Naive B cell (primary cell): Measurements from ENCODE around the gene OR2K2. TPM values are rescaled to one million over a fixed set of nuclear protein-coding genes. Genes with fewer than 3 reads are reported as not detected.
"Not testable (repeated sequence)": the region's sequence is repeated elsewhere in the genome, so short reads cannot be mapped to it uniquely, and the experiment has no call there.

Experiments used
- ATAC-seq, 2 donors: fragments of 150-1000 bp; cut with Tn5 transposase; 2 replicates each; pipeline ENCODE4 v1.10.0; 2021; ENCODE audit warnings: low read depth in 2 of 2, mild to moderate bottlenecking in 2 of 2, moderate library complexity in 2 of 2
- DNase-seq: peaks from one replicate; pipeline ENCODE4 v3.0.0; 2022
- H3K27ac Mint-ChIP-seq, 6 donors: one replicate each; pipeline ENCODE4 v1.8.0; 2020 to 2022; ENCODE audit warnings: mild to moderate bottlenecking in 6 of 6, mixed read lengths in 6 of 6, moderate library complexity in 5 of 6, inconsistent platforms in 2 of 6
- H3K27me3 Mint-ChIP-seq, 3 donors: one replicate each; pipeline ENCODE4 v1.8.0; 2021 to 2022; ENCODE audit warnings: mixed read lengths in 3 of 3, mild to moderate bottlenecking in 1 of 3
- H3K36me3 Mint-ChIP-seq, 2 donors: one replicate each; pipeline ENCODE4 v1.8.0; 2020 to 2022; ENCODE audit warnings: mixed read lengths in 2 of 2, inconsistent platforms in 1 of 2, mild to moderate bottlenecking in 1 of 2
- H3K4me1 Mint-ChIP-seq, 3 donors: one replicate each; pipeline ENCODE4 v1.8.0; 2020 to 2022; ENCODE audit warnings: mixed read lengths in 3 of 3, inconsistent platforms in 1 of 3, mild to moderate bottlenecking in 1 of 3, moderate library complexity in 1 of 3
- H3K4me3 Mint-ChIP-seq, 8 donors: one replicate each; pipeline ENCODE4 v1.8.0; 2020 to 2022; ENCODE audit warnings: mild to moderate bottlenecking in 8 of 8, mixed read lengths in 8 of 8, moderate library complexity in 8 of 8, inconsistent platforms in 2 of 8
- H3K9me3 Mint-ChIP-seq, 7 donors: one replicate each; pipeline ENCODE4 v1.8.0; 2020 to 2022; ENCODE audit warnings: mixed read lengths in 7 of 7, mild to moderate bottlenecking in 5 of 7, inconsistent platforms in 2 of 7, moderate library complexity in 1 of 7
- polyA plus RNA-seq, 6 donors: library from polyadenylated mRNA; unstranded; fragments of 300-500 nt; fragmentation: Illumina TruSeq; gene quantifications; one replicate each; pipeline ENCODE4 v1.2.3, GENCODE V29; 2021; ENCODE audit warnings: low read depth in 6 of 6

OR2K2 gene
- polyA plus RNA-seq, 6 donors from 2014 or later = not detected

DNA sequence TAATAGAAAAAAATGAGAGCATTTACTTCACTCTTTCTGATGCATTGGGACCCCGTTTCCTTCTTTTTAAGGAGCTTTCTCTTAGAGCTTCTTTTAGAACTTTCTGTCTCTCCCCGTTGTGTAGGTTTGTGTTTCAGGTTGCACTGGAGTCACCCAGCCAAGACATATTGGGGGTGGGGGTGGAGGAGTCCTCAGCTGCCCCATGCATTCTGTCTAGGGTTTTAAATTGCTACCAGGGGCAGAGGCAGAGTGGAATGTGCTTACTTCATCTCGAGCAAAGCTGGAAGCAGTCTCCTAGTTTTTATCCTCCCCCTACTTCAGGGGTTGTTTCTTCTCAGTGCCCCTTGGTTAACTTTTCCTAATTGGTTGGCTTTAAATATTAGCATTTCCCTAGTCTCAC, 9.4 kb downstream of the OR2K2 start:
- no peak for ATAC-seq
- peaks cover 2 to 15% (median 6%) of the 10 kb centered on the region in 7 donors for H3K9me3 Mint-ChIP-seq

DNA sequence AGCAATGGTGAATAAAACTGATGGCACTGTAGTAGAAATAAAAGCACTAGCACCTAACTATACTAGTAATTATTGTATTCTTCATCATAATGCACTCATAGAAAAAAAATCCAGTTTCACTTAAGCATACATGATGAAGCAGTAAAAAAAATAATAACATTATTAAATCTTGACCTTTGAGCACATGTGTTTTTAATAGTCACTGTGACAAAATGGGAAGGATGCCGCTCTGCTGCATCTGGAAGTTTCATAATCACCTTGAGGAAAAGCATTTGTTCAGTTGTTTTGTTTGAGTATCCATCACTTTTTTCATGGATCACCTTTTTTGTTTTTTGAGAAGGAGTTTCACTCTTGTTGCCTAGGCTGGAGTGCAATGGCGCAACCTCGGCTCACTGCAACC, 13.2 kb downstream of the OR2K2 start:
- Mint-ChIP-seq H3K27ac (no peak overlapping the region), H3K4me3 (no peak overlapping the region), H3K36me3 (no peaks in the 10 kb centered on the region), H3K27me3 (peaks cover 1 to 17% (median 8%) of the 10 kb centered on the region in 3 donors), H3K4me1 (no peaks in the 10 kb centered on the region), H3K9me3 (peaks cover 2 to 15% (median 4%) of the 10 kb centered on the region in 7 donors)
- ATAC-seq = no peak
- no peak for DNase-seq

More for the DNA sequence above, 9.4 kb downstream of the OR2K2 start:
- Mint-ChIP-seq H3K27ac (no peak overlapping the region), H3K36me3 (no peaks in the 10 kb centered on the region), H3K4me1 (no peaks in the 10 kb centered on the region), H3K4me3 (no peak overlapping the region), H3K27me3 (peaks cover 10 to 22% (median 16%) of the 10 kb centered on the region in 3 donors)
- no peak for DNase-seq

DNA sequence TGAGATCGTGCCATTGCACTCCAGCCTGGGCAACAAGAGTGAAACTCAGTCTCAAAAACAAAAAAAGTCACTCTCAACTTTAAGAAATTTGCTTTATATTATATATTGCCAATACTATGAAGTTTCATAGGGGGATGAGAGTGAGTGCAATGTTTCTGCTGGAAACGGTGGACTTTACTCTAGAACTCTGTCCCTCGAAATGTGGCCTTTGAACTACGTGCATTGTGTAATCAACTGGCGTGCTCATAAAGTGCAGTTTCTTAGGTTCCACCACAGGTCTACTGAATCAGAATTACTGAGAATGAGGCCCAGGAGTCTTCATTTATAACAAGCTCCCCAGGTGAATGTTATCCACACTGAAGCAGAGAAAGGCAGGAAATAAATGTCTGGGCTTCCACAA, 24.1 kb downstream of the OR2K2 start:
- Mint-ChIP-seq H3K36me3 (no peaks in the 10 kb centered on the region), H3K27me3 (no peaks in the 10 kb centered on the region), H3K9me3 (peaks cover 0 to 4% (median 0%) of the 10 kb centered on the region in 7 donors), H3K4me1 (no peaks in the 10 kb centered on the region), H3K4me3 (no peak overlapping the region), H3K27ac (no peak overlapping the region)
- ATAC-seq (no peak), DNase-seq (no peak)

DNA sequence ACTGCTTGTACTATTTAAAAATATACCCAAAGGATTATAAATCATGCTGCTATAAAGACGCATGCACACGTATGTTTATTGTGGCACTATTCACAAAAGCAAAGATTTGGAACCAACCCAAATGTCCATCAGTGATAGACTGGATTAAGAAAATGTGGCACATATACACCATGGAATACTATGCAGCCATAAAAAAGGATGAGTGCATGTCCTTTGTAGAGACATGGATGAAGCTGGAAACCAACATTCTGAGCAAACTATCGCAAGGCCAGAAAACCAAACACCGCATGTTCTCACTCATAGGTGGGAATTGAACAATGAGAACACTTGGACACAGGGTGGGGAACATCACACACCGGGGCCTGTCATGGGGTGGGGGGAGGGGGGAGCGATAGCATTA, 26.0 kb downstream of the OR2K2 start:
- not testable (repeated sequence) for H3K27me3 Mint-ChIP-seq, H3K36me3 Mint-ChIP-seq, H3K4me3 Mint-ChIP-seq, H3K4me1 Mint-ChIP-seq, DNase-seq, ATAC-seq, H3K27ac Mint-ChIP-seq, H3K9me3 Mint-ChIP-seq

DNA sequence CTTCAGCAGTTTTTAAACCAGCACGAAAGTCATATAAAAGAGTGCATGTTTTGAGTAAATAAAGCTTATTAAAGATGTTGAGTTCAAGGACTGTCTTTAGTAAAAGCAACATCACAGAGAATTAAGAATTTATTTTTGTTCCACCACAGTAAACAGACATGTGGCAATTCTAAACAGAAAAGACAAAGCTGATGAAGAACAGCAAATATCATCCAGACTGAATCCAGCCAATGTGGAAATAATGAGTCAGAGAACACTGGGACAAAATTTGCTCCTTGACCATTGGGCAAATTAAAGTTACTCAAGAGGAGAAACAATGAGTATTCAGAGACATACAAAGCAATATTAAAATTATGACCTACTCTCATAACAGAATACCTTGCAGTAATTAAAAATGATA, 28.8 kb downstream of the OR2K2 start:
- no peak for DNase-seq
- Mint-ChIP-seq H3K27ac (no peak overlapping the region), H3K36me3 (no peaks in the 10 kb centered on the region), H3K9me3 (peaks cover 0 to 9% (median 5%) of the 10 kb centered on the region in 7 donors), H3K4me3 (no peak overlapping the region), H3K27me3 (no peaks in the 10 kb centered on the region), H3K4me1 (no peaks in the 10 kb centered on the region)
- no peak for ATAC-seq

DNA sequence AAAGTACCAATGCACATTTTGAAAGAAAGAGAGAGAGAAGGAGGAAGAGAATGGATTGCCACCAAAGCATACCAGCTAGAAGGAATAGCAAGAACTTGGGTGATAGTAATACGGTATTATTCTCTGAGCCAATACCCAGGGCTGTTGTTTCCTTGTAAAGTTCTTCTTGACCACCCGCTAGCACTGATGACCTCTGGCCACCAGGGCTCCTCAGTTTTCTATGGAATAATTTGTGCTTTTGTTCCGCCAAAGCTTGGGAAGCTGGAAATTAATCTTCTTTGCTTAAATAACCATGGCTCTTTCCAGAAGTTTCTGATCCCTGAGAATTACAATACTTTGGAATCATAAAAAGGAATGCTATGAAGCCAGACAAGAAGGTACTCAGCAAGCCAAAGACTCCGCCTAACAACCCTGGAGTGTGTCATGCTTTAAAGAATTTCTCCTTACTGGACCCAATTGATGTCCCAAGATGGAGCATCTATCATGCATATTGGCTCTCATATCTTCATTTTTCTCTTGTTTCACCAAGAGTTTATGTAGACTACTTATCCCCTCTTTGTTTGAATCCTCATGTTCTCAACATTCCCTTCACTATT, 29.8 kb downstream of the OR2K2 start:
- Mint-ChIP-seq H3K36me3 (no peaks in the 10 kb centered on the region), H3K27me3 (no peaks in the 10 kb centered on the region), H3K9me3 (peaks cover 0 to 9% (median 5%) of the 10 kb centered on the region in 7 donors), H3K27ac (no peak overlapping the region), H3K4me3 (no peak overlapping the region), H3K4me1 (no peaks in the 10 kb centered on the region)
- ATAC-seq = no peak
- no peak for DNase-seq

DNA sequence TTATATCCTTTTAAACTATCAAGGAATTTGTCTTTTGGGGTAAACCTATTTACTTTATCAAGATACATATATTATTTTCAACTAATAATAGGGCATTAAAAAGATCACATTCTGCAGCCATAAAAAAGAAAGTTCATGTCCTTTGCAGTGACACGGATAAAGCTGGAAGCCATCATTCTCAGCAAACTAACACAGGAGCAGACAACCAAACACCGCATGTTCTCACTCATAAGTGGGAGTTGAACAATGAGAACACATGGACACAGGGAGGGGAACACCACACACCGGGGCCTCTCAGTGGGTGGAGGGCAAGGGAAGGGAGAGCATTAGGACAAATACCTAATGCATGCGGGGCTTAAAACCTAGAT, 30.4 kb downstream of the OR2K2 start:
- H3K27me3 Mint-ChIP-seq, H3K27ac Mint-ChIP-seq, H3K36me3 Mint-ChIP-seq, ATAC-seq, H3K4me3 Mint-ChIP-seq, H3K9me3 Mint-ChIP-seq, H3K4me1 Mint-ChIP-seq, DNase-seq: not testable (repeated sequence)

DNA sequence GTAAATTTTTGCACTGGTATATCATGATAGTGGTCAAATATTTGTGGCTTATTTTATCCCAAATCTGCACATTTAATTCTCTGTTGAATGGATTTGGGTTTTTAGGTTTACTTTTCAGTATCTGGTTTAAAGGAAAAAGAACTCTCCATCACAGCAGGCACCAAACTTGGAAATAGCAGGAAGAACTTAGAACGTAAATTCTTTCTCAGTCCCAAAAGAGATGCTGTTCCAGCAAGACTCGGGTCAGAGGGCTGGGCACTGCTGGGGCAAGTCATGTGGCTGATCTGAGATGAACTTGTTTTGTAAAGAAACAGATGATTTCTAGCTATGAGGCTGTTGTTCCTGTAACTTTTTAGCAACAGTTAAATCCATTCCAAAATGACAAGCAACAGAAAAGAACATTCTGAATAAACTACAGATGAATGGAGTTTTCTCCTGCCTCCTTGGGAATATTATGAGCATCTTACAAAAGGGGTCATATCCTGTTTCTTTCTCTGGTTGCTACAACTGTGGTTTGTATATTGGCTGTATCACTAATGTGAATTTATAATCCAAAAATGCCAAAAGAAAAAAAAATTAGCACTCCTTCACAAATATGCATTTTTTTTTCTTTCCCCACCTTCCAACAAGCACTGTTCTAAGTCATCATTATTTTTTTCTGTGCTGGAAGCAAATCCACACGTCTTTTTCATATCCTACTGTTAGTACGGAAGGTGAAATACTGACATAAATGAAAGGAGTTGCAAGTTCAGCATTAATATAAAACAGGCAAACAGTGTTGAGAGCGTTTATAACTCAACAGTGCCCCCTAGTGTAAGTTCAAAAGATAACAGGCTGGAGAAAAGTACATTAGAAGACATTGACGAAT, 31.1 kb downstream of the OR2K2 start:
- Mint-ChIP-seq H3K27me3 (no peaks in the 10 kb centered on the region), H3K4me3 (no peak overlapping the region), H3K36me3 (no peaks in the 10 kb centered on the region), H3K4me1 (no peaks in the 10 kb centered on the region), H3K9me3 (peaks cover 0 to 7% (median 5%) of the 10 kb centered on the region in 7 donors), H3K27ac (no peak overlapping the region)
- no peak for ATAC-seq
- no peak for DNase-seq

DNA sequence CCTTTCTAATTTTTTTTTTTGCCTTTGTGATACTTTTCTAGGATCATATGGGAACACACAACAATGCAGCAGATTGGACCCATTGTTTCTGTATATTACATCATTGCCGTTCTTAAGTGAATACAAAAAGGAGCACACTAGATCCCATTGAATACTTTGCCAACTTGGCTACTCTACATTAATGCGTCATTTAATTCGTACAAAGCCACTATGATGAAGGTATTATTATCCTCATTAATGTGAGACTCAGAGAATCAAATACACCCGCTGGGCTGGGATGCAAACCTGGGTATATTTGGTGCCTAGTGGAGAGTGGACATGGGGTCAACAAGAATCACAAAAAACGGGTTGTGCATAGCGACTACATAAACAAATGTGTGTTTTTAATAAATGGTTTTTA, 31.9 kb downstream of the OR2K2 start:
- Mint-ChIP-seq H3K4me1 (no peaks in the 10 kb centered on the region), H3K4me3 (no peak overlapping the region), H3K9me3 (peaks cover 0 to 6% (median 5%) of the 10 kb centered on the region in 7 donors), H3K27me3 (no peaks in the 10 kb centered on the region), H3K27ac (no peak overlapping the region), H3K36me3 (no peaks in the 10 kb centered on the region)
- ATAC-seq = no peak
- no peak for DNase-seq

DNA sequence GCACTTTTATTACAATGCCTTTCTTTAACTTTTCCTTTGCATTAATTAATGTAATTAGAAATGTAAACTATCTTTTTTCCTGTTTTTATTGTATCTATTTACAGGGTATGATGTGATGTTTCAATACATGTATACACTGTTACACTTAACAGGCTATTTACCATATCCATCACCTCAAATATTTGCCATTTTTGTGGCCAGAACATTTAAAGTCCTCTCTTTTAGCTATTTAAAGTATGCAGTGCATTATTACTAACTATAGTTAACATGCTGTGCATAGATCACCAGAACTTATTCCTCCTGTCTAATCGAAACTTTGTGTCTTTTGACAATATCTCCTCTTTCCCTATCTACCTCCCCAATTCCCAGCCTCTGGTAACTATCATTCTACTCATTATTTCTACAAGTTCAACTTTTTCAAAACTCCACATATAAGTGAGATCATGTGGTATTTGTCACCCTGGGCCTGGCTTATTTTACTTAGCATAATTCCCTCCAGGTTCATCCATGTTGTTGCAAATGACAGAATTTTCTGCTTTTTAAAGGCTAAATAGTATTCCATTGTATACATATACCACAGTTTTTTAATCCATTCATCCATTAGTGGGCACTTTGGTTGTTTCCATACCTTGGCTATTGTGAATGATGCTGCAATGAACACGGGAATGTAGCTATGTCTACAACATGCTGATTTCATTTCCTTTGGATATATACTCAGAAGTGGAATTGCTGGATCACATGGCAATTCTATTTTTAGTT, 32.8 kb downstream of the OR2K2 start:
- Mint-ChIP-seq H3K9me3 (peaks cover 0 to 6% (median 5%) of the 10 kb centered on the region in 7 donors), H3K4me3 (no peak overlapping the region), H3K27ac (no peak overlapping the region), H3K36me3 (no peaks in the 10 kb centered on the region), H3K27me3 (no peaks in the 10 kb centered on the region), H3K4me1 (no peaks in the 10 kb centered on the region)
- no peak for ATAC-seq
- no peak for DNase-seq

DNA sequence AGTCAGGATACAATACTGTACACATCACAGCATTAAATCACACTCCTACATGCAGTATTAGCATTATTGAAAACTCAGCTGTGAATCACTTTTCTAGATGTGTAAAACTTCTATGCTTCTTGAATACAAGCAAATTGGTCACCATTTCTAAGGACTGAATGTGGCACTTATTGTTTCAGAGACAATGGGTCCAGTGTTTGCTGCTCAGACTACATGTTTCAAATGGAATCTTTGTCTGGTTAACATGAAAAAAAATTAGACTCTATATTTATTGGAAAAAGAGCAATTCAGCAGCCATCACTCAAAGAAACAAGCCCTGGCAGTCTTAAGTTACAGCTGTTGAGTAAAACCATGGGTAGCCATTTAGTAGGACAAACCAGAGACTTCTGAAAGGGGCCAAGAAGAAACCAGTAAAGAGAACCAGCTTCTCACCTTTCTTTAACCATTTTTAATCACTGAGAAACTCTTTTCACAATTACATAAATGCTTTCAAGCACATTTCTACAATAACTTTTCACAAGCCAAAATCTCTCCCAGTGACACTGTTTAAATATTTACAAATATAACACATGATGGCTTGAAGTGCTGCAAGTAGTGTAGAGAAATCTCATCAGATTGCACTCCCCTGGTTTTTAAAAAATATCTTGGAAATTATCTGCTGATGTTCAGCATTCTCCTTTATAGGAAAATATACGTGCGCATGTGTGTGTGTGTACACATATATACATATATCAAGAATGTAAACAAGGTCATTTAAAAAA, 35.2 kb downstream of the OR2K2 start:
- H3K27me3 Mint-ChIP-seq = no peaks in the 10 kb centered on the region
- no peak for ATAC-seq
- no peak overlapping the region for H3K27ac Mint-ChIP-seq
- peaks cover 0 to 6% (median 5%) of the 10 kb centered on the region in 7 donors for H3K9me3 Mint-ChIP-seq
- no peak for DNase-seq
- no peaks in the 10 kb centered on the region for H3K36me3 Mint-ChIP-seq
- no peak overlapping the region for H3K4me3 Mint-ChIP-seq
- H3K4me1 Mint-ChIP-seq = no peaks in the 10 kb centered on the region

DNA sequence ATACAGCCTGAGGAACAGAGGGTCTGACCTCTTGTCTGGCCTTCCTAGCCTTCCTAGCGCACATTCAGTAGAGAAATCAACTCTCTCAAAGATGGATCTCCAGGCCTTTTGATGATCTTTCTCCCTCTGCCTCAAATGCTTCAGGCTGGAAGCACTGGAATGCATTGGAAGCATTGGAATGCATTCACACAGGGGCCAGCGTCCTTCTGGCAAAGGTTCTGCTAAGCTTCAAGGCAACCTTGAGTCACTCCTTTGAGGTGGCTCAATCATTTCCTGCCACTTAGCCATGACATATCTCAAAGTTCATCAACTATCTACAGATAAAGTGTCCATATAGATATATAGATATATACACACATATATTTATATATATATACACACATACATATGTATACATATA, 42.9 kb downstream of the OR2K2 start:
- Mint-ChIP-seq H3K4me1 (no peaks in the 10 kb centered on the region), H3K9me3 (peaks cover 0 to 1% (median 0%) of the 10 kb centered on the region in 7 donors), H3K27ac (no peak overlapping the region), H3K36me3 (no peaks in the 10 kb centered on the region), H3K4me3 (no peak overlapping the region), H3K27me3 (peaks cover 0 to 3% (median 0%) of the 10 kb centered on the region in 3 donors)
- ATAC-seq = no peak
- DNase-seq = no peak

DNA sequence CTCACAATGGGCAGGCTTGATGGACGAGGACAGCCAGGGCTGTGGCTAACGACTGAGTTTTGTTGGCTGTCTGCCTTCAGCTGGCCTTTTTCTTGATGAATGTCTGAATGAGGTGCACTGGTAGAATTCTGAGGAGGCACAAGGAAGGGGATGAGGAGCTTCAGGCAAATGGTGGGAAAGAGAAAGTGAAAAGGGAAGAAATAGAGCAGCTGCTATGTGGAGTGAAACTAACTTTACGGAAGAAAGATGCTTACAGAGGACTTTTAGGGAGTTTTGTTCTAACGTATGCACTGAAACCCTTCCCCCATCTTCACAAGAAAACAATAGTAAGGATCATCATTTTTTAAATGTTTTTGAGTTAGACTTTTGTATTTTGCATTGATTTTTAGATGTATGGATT, 45.3 kb downstream of the OR2K2 start:
- H3K9me3 Mint-ChIP-seq = peaks cover 0 to 4% (median 0%) of the 10 kb centered on the region in 7 donors
- H3K27me3 Mint-ChIP-seq = peaks cover 0 to 14% (median 8%) of the 10 kb centered on the region in 3 donors
- no peaks in the 10 kb centered on the region for H3K36me3 Mint-ChIP-seq
- H3K4me1 Mint-ChIP-seq = no peaks in the 10 kb centered on the region
- ATAC-seq (no peak), DNase-seq (no peak)
- no peak overlapping the region for H3K4me3 Mint-ChIP-seq
- H3K27ac Mint-ChIP-seq = no peak overlapping the region
